Muscle of leg (tissue), 11 donors: Measurements from ENCODE around the gene GUSB. TPM values are rescaled to one million over a fixed set of nuclear protein-coding genes. Genes with fewer than 3 reads are reported as not detected.

Source experiments
- DNase-seq: peaks from one replicate; pipeline ENCODE4 v3.0.0; 2013
- H3K27ac ChIP-seq: one replicate; pipeline ENCODE4 v1.5.1; 2013; ENCODE audit warnings: mild to moderate bottlenecking, low read length, control low read depth
- H3K27me3 ChIP-seq: one replicate; pipeline ENCODE4 v1.6.1; 2013; ENCODE audit warnings: low read length; ENCODE audit not compliant: control insufficient read depth, insufficient read depth
- H3K36me3 ChIP-seq: one replicate; pipeline ENCODE4 v1.6.1; 2013; ENCODE audit warnings: low read length; ENCODE audit not compliant: control insufficient read depth, insufficient read depth
- H3K4me1 ChIP-seq: one replicate; pipeline ENCODE4 v1.6.1; 2013; ENCODE audit warnings: low read length; ENCODE audit not compliant: control insufficient read depth, insufficient read depth
- H3K4me3 ChIP-seq: one replicate; pipeline ENCODE4 v1.5.1; 2013; ENCODE audit warnings: low read length, control low read depth
- H3K9me3 ChIP-seq: replicated peaks from 2 replicates; pipeline ENCODE4 v1.6.1; 2013; ENCODE audit warnings: low read depth, low read length; ENCODE audit not compliant: control insufficient read depth
- WGBS: methylation state at CpG from one replicate; pipeline ENCODE4 v1.1.5; 2013; ENCODE audit warnings: missing lambda C conversion rate; ENCODE audit not compliant: insufficient coverage; 5-methylcytosine and 5-hydroxymethylcytosine counted together
- polyA plus RNA-seq, 8 donors: library from polyadenylated mRNA; unstranded; fragments of 120-200 nt; gene quantifications; one replicate each; pipeline versions ENCODE4 v1.2.1 to v1.2.3, GENCODE V29; 2013; ENCODE audit warnings: inconsistent platforms in 1 of 8, low replicate concordance in 1 of 8; ENCODE audit not compliant: insufficient read length in 8 of 8, insufficient read depth in 1 of 8
- total RNA-seq: library from RNA; stranded (reverse); fragments of 120-200 nt; gene quantifications from one replicate; pipeline ENCODE4 v1.2.4, GENCODE V29; 2013

The GUSB gene
- total and polyA plus RNA-seq, 9 donors = 20.6 to 50.6 (median 39.9) TPM

DNA sequence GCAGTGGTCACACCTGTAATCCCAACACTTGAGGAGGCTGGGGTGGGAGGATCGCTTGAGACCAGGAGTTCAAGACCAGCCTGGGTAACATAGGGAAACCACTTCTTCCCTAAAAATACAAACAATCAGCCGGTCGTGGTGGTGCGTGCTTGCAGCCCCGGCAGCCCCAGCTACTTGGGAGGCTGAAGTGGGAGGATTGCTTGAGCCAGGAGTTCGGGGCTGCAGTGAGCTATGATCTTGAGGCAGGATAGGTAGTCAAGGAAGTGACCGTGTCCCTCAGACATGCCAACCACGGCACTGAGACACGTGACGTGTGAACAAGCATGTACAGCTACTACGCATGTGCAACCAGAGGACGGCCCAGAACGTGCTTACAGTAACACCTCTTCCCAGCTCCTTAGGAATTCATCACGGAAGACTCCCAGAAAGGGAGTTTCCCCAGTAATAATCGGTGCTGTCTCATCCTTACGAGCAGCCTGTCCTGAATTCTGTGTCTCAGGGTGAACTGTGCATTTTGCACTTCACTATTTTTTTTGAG, 5.3 kb downstream of the GUSB start:
- 95% methylated on average over 11 of the region's 16 CpGs for WGBS
- H3K9me3 ChIP-seq = no peaks in the 10 kb centered on the region
- H3K4me3 ChIP-seq = no peak overlapping the region
- H3K4me1 ChIP-seq = peaks cover 14% of the 10 kb centered on the region
- H3K27ac ChIP-seq = no peak overlapping the region
- peaks cover 59% of the 10 kb centered on the region for H3K36me3 ChIP-seq
- DNase-seq = no peak
- no peaks in the 10 kb centered on the region for H3K27me3 ChIP-seq

DNA sequence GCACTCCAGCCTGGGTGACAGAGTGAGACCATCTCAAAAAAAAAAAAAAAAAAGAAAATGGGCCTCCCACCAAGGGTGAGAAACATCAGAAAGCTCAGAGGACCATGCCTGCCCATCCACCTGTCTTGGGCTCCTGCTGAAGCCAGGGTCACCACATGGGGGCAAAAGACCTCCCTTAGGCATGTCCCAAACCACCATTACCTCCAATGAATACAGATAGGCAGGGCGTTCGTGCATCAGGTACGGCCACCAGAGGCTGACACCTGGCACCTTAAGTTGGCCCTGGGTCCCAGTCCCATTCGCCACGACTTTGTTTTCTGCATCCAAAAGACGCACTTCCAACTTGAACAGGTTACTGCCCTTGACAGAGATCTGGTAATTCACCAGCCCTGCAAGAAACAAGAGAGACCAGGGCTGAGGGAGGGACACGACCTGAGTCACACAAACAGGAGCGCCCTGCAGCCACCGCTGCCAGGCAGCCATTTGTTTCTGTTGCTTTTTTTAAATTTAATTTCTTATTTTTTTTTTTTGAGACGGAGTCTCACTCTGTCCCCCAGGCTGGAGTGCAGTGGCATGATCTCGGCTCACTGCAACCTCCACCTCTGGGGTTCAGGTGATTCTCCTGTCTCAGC, 6.1 kb downstream of the GUSB start:
- Histone ChIP-seq H3K4me1 (peaks cover 8% of the 10 kb centered on the region), H3K27me3 (no peaks in the 10 kb centered on the region), H3K36me3 (peaks cover 67% of the 10 kb centered on the region), H3K27ac (no peak overlapping the region), H3K9me3 (no peaks in the 10 kb centered on the region), H3K4me3 (no peak overlapping the region)
- no peak for DNase-seq
- WGBS = 92% methylated on average over 7 of the region's 11 CpGs

DNA sequence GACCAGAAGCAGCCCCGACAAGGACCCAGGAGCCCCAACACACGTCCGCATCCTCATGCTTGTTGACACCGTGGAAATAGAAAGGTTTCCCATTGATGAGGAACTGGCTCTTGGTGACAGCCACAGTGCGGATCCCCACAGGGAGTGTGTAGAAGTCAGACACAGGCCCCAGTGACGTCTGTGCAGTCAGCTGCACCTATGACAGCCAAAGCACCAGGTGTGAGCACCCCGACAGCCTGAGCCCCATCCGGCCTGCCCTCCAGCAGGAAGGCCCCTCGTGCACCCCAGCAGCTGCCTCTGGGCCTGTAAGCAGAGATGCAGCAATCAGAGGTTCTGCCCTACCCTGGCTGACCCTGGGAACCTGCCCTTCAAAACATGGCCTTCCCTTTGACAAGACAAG, 7.1 kb downstream of the GUSB start:
- H3K27ac ChIP-seq = no peak overlapping the region
- H3K4me3 ChIP-seq = no peak overlapping the region
- WGBS = 80% methylated on average over 9 of the region's 9 CpGs
- no peaks in the 10 kb centered on the region for H3K9me3 ChIP-seq
- no peaks in the 10 kb centered on the region for H3K27me3 ChIP-seq
- no peaks in the 10 kb centered on the region for H3K4me1 ChIP-seq
- no peak for DNase-seq
- peaks cover 73% of the 10 kb centered on the region for H3K36me3 ChIP-seq

DNA sequence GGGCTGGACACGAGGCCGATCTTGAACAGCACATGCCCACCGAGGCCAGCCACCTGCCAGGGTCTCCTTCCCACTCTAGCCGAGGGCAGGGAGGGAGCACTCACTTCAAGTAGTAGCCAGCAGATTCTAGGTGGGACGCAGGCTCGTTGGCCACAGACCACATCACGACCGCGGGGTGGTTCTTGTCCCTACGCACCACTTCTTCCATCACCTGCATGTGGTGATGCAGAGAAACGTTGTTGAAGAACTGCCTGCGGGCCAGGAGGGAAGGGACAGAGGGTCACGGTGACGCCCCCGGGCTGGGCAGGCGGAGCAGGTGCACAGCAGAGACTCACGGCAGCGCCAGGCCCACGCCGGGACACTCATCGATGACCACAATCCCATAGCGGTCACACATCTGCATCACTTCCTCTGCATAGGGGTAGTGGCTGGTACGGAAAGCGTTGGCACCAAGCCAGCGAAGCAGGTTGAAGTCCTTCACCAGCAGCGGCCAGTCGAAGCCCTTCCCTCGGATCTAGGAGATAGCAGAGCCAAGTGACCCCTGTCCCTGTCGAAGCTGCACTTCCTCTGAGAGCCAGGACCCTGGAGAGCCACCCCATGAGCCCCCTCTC, 7.7 kb downstream of the GUSB start:
- Histone ChIP-seq H3K4me3 (no peak overlapping the region), H3K9me3 (no peaks in the 10 kb centered on the region), H3K36me3 (peaks cover 71% of the 10 kb centered on the region), H3K27me3 (no peaks in the 10 kb centered on the region), H3K4me1 (no peaks in the 10 kb centered on the region), H3K27ac (no peak overlapping the region)
- no peak for DNase-seq
- 92% methylated on average over 21 of the region's 29 CpGs for WGBS

DNA sequence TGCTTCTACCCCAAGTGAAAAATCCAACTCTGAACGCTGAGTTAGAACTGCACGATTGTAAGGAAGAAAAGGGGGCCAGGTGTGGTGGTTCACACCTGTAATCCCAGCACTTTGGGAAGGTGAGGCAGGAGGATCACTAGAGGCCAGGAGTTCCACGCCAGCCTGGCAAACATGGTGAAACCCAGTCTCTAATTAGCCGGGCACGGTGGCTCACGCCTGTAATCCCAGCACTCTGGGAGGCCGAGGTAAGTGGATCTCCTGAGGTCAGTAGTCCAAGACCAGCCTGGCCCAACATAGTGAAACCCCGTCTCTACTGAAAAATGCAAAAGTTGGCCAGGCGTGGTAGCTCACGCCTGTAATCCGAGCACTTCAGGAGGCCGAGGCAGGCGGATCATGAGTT, 9.0 kb downstream of the GUSB start:
- no peak for DNase-seq
- no peaks in the 10 kb centered on the region for H3K4me1 ChIP-seq
- peaks cover 77% of the 10 kb centered on the region for H3K36me3 ChIP-seq
- no peak overlapping the region for H3K27ac ChIP-seq
- H3K27me3 ChIP-seq = no peaks in the 10 kb centered on the region
- H3K4me3 ChIP-seq = no peak overlapping the region
- H3K9me3 ChIP-seq = no peaks in the 10 kb centered on the region
- WGBS = 96% methylated on average over 13 of the region's 13 CpGs

DNA sequence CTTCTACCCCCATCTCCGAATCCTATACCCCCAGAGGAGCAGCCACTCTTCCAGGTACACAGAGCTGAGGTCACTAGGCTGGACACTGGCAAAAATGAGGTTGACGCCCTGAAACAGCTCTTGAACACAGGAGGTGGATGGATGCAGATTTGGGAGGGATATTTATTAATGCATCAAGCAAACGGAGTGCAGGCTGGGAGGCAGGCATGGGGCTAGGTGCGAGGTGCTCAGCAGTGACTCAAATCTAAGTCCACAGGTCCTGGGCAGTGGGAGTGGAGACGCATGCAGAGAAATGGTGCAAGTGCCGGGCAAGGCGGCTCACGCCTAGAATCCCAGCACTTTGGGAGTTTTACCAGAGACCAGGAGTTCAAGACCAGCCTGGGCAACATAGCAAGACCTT, 11.0 kb downstream of the GUSB start:
- H3K4me1 ChIP-seq = no peaks in the 10 kb centered on the region
- H3K4me3 ChIP-seq = no peak overlapping the region
- H3K36me3 ChIP-seq = peaks cover 92% of the 10 kb centered on the region
- 93% methylated on average over 5 of the region's 8 CpGs for WGBS
- H3K9me3 ChIP-seq = no peaks in the 10 kb centered on the region
- DNase-seq = no peak
- no peaks in the 10 kb centered on the region for H3K27me3 ChIP-seq
- H3K27ac ChIP-seq = no peak overlapping the region

DNA sequence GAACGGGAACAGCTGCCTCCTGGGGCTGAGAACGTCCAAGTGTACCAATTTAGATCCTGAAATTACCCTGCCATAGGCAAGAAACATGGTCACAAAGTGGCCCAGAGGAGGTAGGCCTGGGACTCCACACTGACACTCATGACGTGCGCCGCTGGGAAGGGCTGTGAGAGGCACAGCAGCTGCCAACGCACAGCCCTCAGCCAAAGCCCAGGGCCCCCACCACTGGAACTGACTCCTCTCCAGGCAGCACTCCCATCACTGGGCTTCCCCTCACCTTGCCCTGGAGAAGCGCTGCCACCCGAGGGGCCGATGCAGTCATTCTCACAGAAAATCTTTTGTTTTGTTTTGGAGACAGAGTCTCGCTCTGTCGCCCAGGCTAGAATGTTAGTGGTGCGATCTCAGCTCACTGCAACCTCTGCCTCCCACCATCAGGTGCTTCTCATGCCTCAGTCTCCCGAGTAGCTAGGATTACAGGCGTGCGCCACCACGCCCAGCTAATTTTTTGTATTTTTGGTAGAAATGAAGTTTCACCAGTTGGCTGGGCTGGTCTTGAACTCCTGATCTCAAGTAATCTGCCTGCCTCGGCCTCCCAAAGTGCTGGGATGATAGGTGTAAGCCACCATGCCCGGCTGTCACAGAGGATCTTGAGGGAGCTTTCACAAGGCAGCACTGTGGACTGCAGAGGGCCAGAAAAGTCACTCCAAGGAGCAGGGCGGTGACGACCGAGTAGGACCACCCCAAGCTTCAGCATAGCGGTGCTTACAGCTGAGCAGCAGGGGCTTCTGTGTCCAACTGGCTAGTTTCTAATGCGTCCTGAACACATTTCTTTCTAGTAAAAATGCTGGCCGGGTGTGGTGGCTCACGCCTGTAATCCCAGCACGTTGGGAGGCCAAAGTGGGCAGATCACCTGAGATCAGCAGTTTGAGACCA, 13.5 kb downstream of the GUSB start:
- H3K4me1 ChIP-seq = no peaks in the 10 kb centered on the region
- no peaks in the 10 kb centered on the region for H3K27me3 ChIP-seq
- no peak overlapping the region for H3K4me3 ChIP-seq
- DNase-seq = no peak
- H3K36me3 ChIP-seq = peaks cover 93% of the 10 kb centered on the region
- no peak overlapping the region for H3K27ac ChIP-seq
- WGBS = 97% methylated on average over 19 of the region's 26 CpGs
- no peaks in the 10 kb centered on the region for H3K9me3 ChIP-seq

DNA sequence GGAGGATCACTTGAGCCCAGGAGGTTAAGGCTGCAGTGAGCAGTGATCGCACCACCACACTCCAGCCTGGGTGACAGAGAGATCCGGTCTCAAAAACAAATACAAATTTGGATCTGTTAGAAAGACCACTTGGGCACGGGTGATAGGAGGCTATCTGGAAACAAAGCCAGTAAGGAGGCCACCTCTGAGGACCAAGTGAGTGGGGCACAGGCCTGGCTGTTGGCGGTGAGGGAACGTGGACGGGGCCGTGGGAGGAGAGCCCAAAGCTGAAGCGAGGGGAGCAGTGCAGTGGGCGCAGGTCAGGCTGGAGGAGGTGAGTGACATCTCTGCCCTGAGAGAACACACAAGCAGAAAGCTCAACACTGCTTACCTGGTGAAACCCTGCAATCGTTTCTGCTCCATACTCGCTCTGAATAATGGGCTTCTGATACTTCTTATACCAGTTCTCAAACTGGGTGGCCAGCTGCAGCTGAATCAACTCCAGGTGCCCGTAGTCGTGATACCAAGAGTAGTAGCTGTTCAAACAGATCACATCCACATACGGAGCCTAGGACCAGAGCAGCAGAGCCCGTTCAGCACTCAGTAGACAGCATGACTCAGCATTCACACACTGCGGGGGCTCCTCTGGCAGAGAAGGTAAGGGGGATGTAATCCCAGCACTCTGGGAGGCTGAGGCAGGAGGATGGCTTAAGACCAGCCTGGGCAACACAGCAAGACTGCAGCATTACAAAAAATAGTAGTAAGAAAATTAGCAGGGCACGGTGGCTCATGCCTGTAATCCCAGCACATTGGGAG, 14.5 kb downstream of the GUSB start:
- Histone ChIP-seq H3K4me1 (no peaks in the 10 kb centered on the region), H3K27ac (no peak overlapping the region), H3K27me3 (no peaks in the 10 kb centered on the region), H3K9me3 (no peaks in the 10 kb centered on the region), H3K4me3 (no peak overlapping the region), H3K36me3 (peaks cover 92% of the 10 kb centered on the region)
- whole genome bisulfite sequencing = 98% methylated on average over 8 of the region's 17 CpGs
- DNase-seq = no peak

DNA sequence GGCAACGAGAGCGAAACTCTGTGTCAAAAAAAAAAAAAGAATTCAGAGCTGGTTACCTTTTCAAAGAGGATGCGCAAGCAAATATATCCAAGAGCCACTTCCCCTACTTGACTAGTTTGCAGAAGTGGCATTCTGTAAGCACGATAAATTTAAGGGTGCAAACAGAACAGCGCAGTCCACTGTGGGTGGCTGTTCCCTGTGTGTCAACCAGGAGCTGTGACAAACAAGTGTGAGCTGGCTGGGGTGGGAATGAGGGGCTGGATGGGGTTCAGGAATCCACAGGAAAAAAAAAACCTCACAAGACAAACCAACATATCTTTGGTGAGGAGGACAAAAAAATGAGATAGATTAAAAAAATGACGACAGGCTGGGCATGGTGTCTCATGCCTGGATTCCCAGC, 15.9 kb downstream of the GUSB start:
- WGBS = 95% methylated on average over 4 of the region's 6 CpGs
- H3K4me3 ChIP-seq = no peak overlapping the region
- no peaks in the 10 kb centered on the region for H3K4me1 ChIP-seq
- no peak for DNase-seq
- no peak overlapping the region for H3K27ac ChIP-seq
- H3K36me3 ChIP-seq = peaks cover 87% of the 10 kb centered on the region
- no peaks in the 10 kb centered on the region for H3K27me3 ChIP-seq
- H3K9me3 ChIP-seq = no peaks in the 10 kb centered on the region
